ENCODE results near the gene ADARB2. TPM values are rescaled to one million over a fixed set of nuclear protein-coding genes. Genes with fewer than 3 reads are reported as not detected.

The ADARB2 gene
- not detected for total RNA-seq

GRCh38 chr10:1737222-1738061 lies at the start of gene ADARB2:
ADARB2 (minus strand) TSS chr10:1737525.
- Histone ChIP-seq H3K36me3 (no peaks in the 10 kb centered on the region), H3K4me1 (no peaks in the 10 kb centered on the region), H3K27me3 (no peaks in the 10 kb centered on the region), H3K9me3 (no peaks in the 10 kb centered on the region), H3K27ac (no peak within 1 kb of the TSS), H3K4me3 (peak within 1 kb of the TSS in 1 of 2 donors; percentile 18)
- intact Hi-C loops (cut with DNase I): no loop called here
- TF ChIP-seq, protein P1, sequence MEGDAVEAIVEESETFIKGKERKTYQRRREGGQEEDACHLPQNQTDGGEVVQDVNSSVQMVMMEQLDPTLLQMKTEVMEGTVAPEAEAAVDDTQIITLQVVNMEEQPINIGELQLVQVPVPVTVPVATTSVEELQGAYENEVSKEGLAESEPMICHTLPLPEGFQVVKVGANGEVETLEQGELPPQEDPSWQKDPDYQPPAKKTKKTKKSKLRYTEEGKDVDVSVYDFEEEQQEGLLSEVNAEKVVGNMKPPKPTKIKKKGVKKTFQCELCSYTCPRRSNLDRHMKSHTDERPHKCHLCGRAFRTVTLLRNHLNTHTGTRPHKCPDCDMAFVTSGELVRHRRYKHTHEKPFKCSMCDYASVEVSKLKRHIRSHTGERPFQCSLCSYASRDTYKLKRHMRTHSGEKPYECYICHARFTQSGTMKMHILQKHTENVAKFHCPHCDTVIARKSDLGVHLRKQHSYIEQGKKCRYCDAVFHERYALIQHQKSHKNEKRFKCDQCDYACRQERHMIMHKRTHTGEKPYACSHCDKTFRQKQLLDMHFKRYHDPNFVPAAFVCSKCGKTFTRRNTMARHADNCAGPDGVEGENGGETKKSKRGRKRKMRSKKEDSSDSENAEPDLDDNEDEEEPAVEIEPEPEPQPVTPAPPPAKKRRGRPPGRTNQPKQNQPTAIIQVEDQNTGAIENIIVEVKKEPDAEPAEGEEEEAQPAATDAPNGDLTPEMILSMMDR (IDR thresholded peaks at IDR 0.05): no peak
- no peak for DNase-seq (ENCODE audit: low spot score in 2 of 2)

GRCh38 chr10:1785835-1786234 lies 48.5 kb upstream of the ADARB2 start:
- no peak for DNase-seq (ENCODE audit: low spot score in 2 of 2)
- intact Hi-C loops (cut with DNase I): no loop called here

GRCh38 chr10:1782841-1783240 lies 45.5 kb upstream of the ADARB2 start:
- intact Hi-C loops (cut with DNase I): no loop called here
- TF ChIP-seq, protein P1 (IDR thresholded peaks at IDR 0.05): no peak

More at GRCh38 chr10:1785835-1786234, 48.5 kb upstream of the ADARB2 start:
- no peaks in the 10 kb centered on the region for H3K36me3 ChIP-seq
- H3K4me1 ChIP-seq: no peaks in the 10 kb centered on the region
- no peaks in the 10 kb centered on the region for H3K9me3 ChIP-seq
- no peaks in the 10 kb centered on the region for H3K27me3 ChIP-seq
- TF ChIP-seq, protein P1 (IDR thresholded peaks at IDR 0.05): no peak
- H3K4me3 ChIP-seq: no peak overlapping the region
- H3K27ac ChIP-seq: no peak overlapping the region

DNA sequence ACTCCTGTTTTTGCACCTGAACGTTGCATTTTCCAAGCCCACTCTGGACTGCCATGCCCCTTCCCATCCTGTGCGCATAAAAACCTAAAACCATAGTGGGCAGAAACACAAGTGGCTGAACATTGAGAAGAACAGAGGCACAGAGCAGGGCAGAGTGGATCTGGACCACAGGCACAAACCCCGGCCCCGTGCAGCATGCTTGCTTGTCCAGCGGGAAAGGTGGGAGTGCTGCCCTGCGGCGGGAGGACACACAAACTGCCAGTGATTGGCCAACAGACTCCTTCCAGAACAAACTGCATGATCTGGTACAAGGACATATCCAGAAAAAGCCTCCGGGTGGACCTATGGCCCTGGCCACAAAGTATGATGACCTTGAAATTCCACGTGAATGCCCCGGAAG lies 42.5 kb upstream of the ADARB2 start:
- TF ChIP-seq, protein P1 (IDR thresholded peaks at IDR 0.05): no peak
- no peak overlapping the region for H3K4me3 ChIP-seq

More at GRCh38 chr10:1782841-1783240, 45.5 kb upstream of the ADARB2 start:
- Histone ChIP-seq H3K4me3 (no peak overlapping the region), H3K9me3 (no peaks in the 10 kb centered on the region), H3K27me3 (no peaks in the 10 kb centered on the region), H3K36me3 (no peaks in the 10 kb centered on the region), H3K27ac (no peak overlapping the region), H3K4me1 (no peaks in the 10 kb centered on the region)
- no peak for DNase-seq (ENCODE audit: low spot score in 2 of 2)

GRCh38 chr10:1778375-1778969 lies 41.1 kb upstream of the ADARB2 start:
- no peak for DNase-seq (ENCODE audit: low spot score in 2 of 2)
- intact Hi-C loops (cut with DNase I): no loop called here
- Histone ChIP-seq H3K4me1 (no peaks in the 10 kb centered on the region), H3K9me3 (no peaks in the 10 kb centered on the region), H3K27me3 (no peaks in the 10 kb centered on the region), H3K4me3 (no peak overlapping the region), H3K27ac (no peak overlapping the region), H3K36me3 (no peaks in the 10 kb centered on the region)
- TF ChIP-seq, protein P1 (IDR thresholded peaks at IDR 0.05): no peak

More for the DNA sequence above, 42.5 kb upstream of the ADARB2 start:
- DNase-seq (ENCODE audit: low spot score in 2 of 2): no peak
- Histone ChIP-seq H3K27me3 (no peaks in the 10 kb centered on the region), H3K36me3 (no peaks in the 10 kb centered on the region), H3K4me1 (no peaks in the 10 kb centered on the region), H3K27ac (no peak overlapping the region), H3K9me3 (no peaks in the 10 kb centered on the region)
- intact Hi-C loops (cut with DNase I): no loop called here

Data from ascending aorta (tissue), 2 donors.